HepG2 (cell line): Measurements from ENCODE around the gene GYS1. TPM values are rescaled to one million over a fixed set of nuclear protein-coding genes. Genes with fewer than 3 reads are reported as not detected.

Experiments used
- ARNT2 ChIP-seq: sonication (generic); formaldehyde crosslinking; IDR thresholded peaks from 2 replicates; pipeline ENCODE4 v1.8.0; 2022; ENCODE audit warnings: mild to moderate bottlenecking, low read depth, missing genetic modification reagents, moderate library complexity
- CHCHD3 ChIP-seq: sonication (generic); formaldehyde crosslinking; IDR thresholded peaks from 2 replicates; pipeline ENCODE4 v1.8.0; 2022; ENCODE audit warnings: mild to moderate bottlenecking, missing genetic modification reagents, moderate library complexity
- HNRNPUL1 ChIP-seq: fragments of 200-400 bp; formaldehyde crosslinking; IDR thresholded peaks from 2 replicates; pipeline ENCODE4 v1.6.1; 2017; ENCODE audit warnings: low read depth, mild to moderate bottlenecking, low read length, moderate library complexity
- JUND ChIP-seq: sonication (generic); formaldehyde crosslinking; IDR thresholded peaks from 2 replicates; pipeline ENCODE4 v1.8.0; 2022; ENCODE audit warnings: mild to moderate bottlenecking, missing genetic modification reagents
- KMT2B ChIP-seq: IDR thresholded peaks from 2 replicates; pipeline ENCODE4 v1.6.1; 2016; ENCODE audit warnings: missing genetic modification reagents, missing compliant biosample characterization
- MED13 ChIP-seq: sonication (generic); formaldehyde crosslinking; IDR thresholded peaks from 2 replicates; pipeline ENCODE4 v1.5.0; 2020; ENCODE audit warnings: missing genetic modification reagents
- MTA1 ChIP-seq: sonication (generic); formaldehyde crosslinking; IDR thresholded peaks from 2 replicates; pipeline ENCODE4 v1.4.0; 2020; ENCODE audit warnings: missing genetic modification reagents, mild to moderate bottlenecking, borderline replicate concordance
- MTERF4 ChIP-seq: sonication (generic); formaldehyde crosslinking; IDR thresholded peaks from 2 replicates; pipeline ENCODE4 v1.8.0; 2023; ENCODE audit warnings: mild to moderate bottlenecking, missing genetic modification reagents
- MXD3 ChIP-seq: IDR thresholded peaks from 2 replicates; pipeline ENCODE4 v1.6.1; 2016; ENCODE audit warnings: mild to moderate bottlenecking, missing biosample characterization, missing genetic modification reagents
- NFKBIZ ChIP-seq: IDR thresholded peaks from 2 replicates; pipeline ENCODE4 v1.6.1; 2018; ENCODE audit warnings: missing genetic modification reagents, missing compliant biosample characterization
- NR2F6 ChIP-seq, 2 experiments: IDR thresholded peaks; 2 replicates each; pipeline ENCODE4 v1.6.1; 2016; ENCODE audit warnings: antibody characterized with exemption in 1 of 2, mild to moderate bottlenecking in 1 of 2
- PHF21A ChIP-seq: sonication (generic); formaldehyde crosslinking; IDR thresholded peaks from 2 replicates; pipeline ENCODE4 v1.5.0; 2020; ENCODE audit warnings: mild to moderate bottlenecking, missing genetic modification reagents
- RELA ChIP-seq: sonication (generic); formaldehyde crosslinking; IDR thresholded peaks from 2 replicates; pipeline ENCODE4 v1.4.0; 2020; ENCODE audit warnings: missing genetic modification reagents
- SALL1 ChIP-seq: sonication (generic); formaldehyde crosslinking; IDR thresholded peaks from 2 replicates; pipeline ENCODE4 v1.8.0; 2022; ENCODE audit warnings: mild to moderate bottlenecking, missing genetic modification reagents
- SMAD3 ChIP-seq: sonication (generic); formaldehyde crosslinking; IDR thresholded peaks from 2 replicates; pipeline ENCODE4 v1.4.0; 2020; ENCODE audit warnings: missing genetic modification reagents
- SMYD3 ChIP-seq: sonication (generic); formaldehyde crosslinking; IDR thresholded peaks from 2 replicates; pipeline ENCODE4 v1.8.1; 2023; ENCODE audit warnings: mild to moderate bottlenecking, missing genetic modification reagents
- SRSF9 ChIP-seq: fragments of 200-400 bp; formaldehyde crosslinking; IDR thresholded peaks from 2 replicates; pipeline ENCODE4 v1.6.1; 2018; ENCODE audit warnings: borderline replicate concordance, mild to moderate bottlenecking, low read depth, low read length; ENCODE audit not compliant: insufficient read depth, poor library complexity, severe bottlenecking
- ZBTB4 ChIP-seq: sonication (generic); formaldehyde crosslinking; IDR thresholded peaks from 2 replicates; pipeline ENCODE4 v1.4.0; 2020; ENCODE audit warnings: missing genetic modification reagents, mild to moderate bottlenecking, borderline replicate concordance
- ZMYM2 ChIP-seq: sonication (generic); formaldehyde crosslinking; IDR thresholded peaks from 2 replicates; pipeline ENCODE4 v1.8.0; 2022; ENCODE audit warnings: mild to moderate bottlenecking, missing genetic modification reagents
- ZMYM4 ChIP-seq: sonication (generic); formaldehyde crosslinking; IDR thresholded peaks from 2 replicates; pipeline ENCODE4 v1.8.1; 2023; ENCODE audit warnings: mild to moderate bottlenecking, missing genetic modification reagents
- ZNF414 ChIP-seq: sonication (generic); formaldehyde crosslinking; IDR thresholded peaks from 2 replicates; pipeline ENCODE4 v1.5.0; 2020; ENCODE audit warnings: missing genetic modification reagents
- ZNF430 ChIP-seq: sonication (generic); formaldehyde crosslinking; IDR thresholded peaks from 2 replicates; pipeline ENCODE4 v1.9.0; 2021; ENCODE audit warnings: mild to moderate bottlenecking, missing genetic modification reagents
- ZNF598 ChIP-seq: sonication (generic); formaldehyde crosslinking; IDR thresholded peaks from 2 replicates; pipeline ENCODE4 v1.5.1; 2020; ENCODE audit warnings: mild to moderate bottlenecking, missing genetic modification reagents, borderline replicate concordance
- ZNF660 ChIP-seq: sonication (generic); formaldehyde crosslinking; IDR thresholded peaks from 2 replicates; pipeline ENCODE4 v1.5.1; 2020; ENCODE audit warnings: mild to moderate bottlenecking, low read depth, missing genetic modification reagents, borderline replicate concordance
- ZNF792 ChIP-seq: IDR thresholded peaks from 2 replicates; pipeline ENCODE4 v1.6.1; 2016
- polyA plus RNA-seq, 8 experiments: library from polyadenylated mRNA; depleted of rRNA in 3 of 8; stranded (reverse) in 7 of 8; unstranded in 1 of 8; fragments of >200 nt; fragmentation: Illumina TruSeq in 4 of 8; extraction: Trizol in 4 of 8; gene quantifications; 2 replicates each; pipeline versions ENCODE4 v1.2.1 to v1.2.3, GENCODE V29; 2011 to 2016; ENCODE audit warnings: low read depth in 4 of 8, missing spikeins in 1 of 8, mixed read lengths in 1 of 8; ENCODE audit not compliant: insufficient read depth in 1 of 8
- total RNA-seq, 5 experiments: library from RNA; depleted of rRNA; stranded (reverse); fragments of >200 nt; fragmentation: Illumina TruSeq; extraction: Trizol; gene quantifications; 2 replicates each; pipeline ENCODE4 v1.2.3, GENCODE V29; 2016; ENCODE audit warnings: low read depth in 1 of 5
- TF ChIP-seq, protein P1 (sequence below): sonication (generic); formaldehyde crosslinking; IDR thresholded peaks from 2 replicates; pipeline ENCODE4 v1.8.1; 2023; ENCODE audit warnings: mild to moderate bottlenecking, missing genetic modification reagents

GYS1 gene
- total and polyA plus RNA-seq, 2 of the 13 experiments (the other 11 are each of a cell fraction or from before 2014, with no cell fraction given): 18.4 to 42.1 TPM

DNA sequence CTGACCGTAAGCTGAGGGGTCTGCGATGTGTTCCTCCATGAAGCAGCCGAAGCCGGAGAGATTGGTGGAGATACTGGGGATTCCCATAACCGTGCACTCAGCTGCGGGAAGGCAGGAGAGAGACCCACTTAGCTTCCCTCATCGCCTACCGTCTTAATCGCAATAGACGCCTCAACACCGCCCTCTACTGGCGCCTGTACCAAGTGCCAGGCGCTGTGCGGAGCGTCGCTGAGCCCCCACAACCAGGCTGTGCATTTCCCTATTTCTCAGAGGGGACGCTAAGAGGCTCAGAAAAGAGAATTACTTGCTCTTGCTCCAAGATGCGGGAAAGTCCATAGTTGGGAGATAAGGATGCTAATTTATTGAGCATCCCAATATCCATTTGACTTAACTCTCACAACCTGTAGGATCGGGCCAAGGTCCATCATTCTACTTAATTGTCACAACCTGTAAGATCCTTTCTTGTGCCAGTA lies 22.1 kb downstream of the GYS1 start (continued):
- TF ChIP-seq ZBTB4 (CRISPR knock-in tag) (no peak), ARNT2 (CRISPR knock-in tag) (no peak), ZMYM2 (CRISPR knock-in tag) (no peak), NR2F6 (IDR thresholded peaks at IDR 0.05) (no peak), NR2F6 (CRISPR knock-in tag; IDR thresholded peaks at IDR 0.05) (0 out of 2 replicates have a peak, but pooled peaks have one; percentile 15), SRSF9 (no peak), NFKBIZ (CRISPR knock-in tag) (no peak), MED13 (no peak), ZMYM4 (CRISPR knock-in tag) (no peak), CHCHD3 (no peak), SMYD3 (no peak), KMT2B (no peak), ZNF414 (CRISPR knock-in tag) (no peak), ZNF792 (CRISPR knock-in tag) (no peak), ZNF598 (CRISPR knock-in tag) (no peak), ZNF660 (CRISPR knock-in tag) (no peak), MXD3 (no peak), RELA (CRISPR knock-in tag) (no peak), ZNF430 (no peak), PHF21A (CRISPR knock-in tag) (no peak), SMAD3 (CRISPR knock-in tag) (0 out of 2 replicates have a peak, but pooled peaks have one; percentile 43), JUND (no peak), MTERF4 (CRISPR knock-in tag) (no peak), SALL1 (CRISPR knock-in tag) (peak; percentile 67), MTA1 (CRISPR knock-in tag) (no peak), HNRNPUL1 (no peak)
- TF ChIP-seq, protein P1, sequence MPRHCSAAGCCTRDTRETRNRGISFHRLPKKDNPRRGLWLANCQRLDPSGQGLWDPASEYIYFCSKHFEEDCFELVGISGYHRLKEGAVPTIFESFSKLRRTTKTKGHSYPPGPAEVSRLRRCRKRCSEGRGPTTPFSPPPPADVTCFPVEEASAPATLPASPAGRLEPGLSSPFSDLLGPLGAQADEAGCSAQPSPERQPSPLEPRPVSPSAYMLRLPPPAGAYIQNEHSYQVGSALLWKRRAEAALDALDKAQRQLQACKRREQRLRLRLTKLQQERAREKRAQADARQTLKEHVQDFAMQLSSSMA (CRISPR knock-in tag): no peak
